RPMI7951 (cell line): ENCODE data around the gene ADIPOQ. TPM values are rescaled to one million over a fixed set of nuclear protein-coding genes. Genes with fewer than 3 reads are reported as not detected.
"Not testable (repeated sequence)": the region's sequence is repeated elsewhere in the genome, so short reads cannot be mapped to it uniquely, and the experiment has no call there.

Experiments
- DNase-seq: peaks from one replicate; pipeline ENCODE4 v3.0.0-alpha.2; 2012; ENCODE audit warnings: low read depth
- total RNA-seq: library from RNA; depleted of rRNA; stranded (reverse); fragments of >200 nt; shearing (Covaris generic); gene quantifications from 2 replicates; pipeline ENCODE4 v1.2.3, GENCODE V29; 2014

Gene ADIPOQ
- total RNA-seq, 1 experiment from 2014 or later: not detected

GRCh38 chr3:186870421-186871201, 28.1 kb downstream of the ADIPOQ start:
- no peak for DNase-seq

- no peak for DNase-seq
These were observed 29.0 kb downstream of the ADIPOQ start for GRCh38 chr3:186871403-186871924.

- DNase-seq: not testable (repeated sequence)
These were observed 31.3 kb downstream of the ADIPOQ start for GRCh38 chr3:186873796-186874195.

GRCh38 chr3:186874216-186874615, 31.7 kb downstream of the ADIPOQ start:
- DNase-seq: not testable (repeated sequence)

- DNase-seq: not testable (repeated sequence)
These were observed 32.3 kb downstream of the ADIPOQ start for GRCh38 chr3:186874841-186875240.

GRCh38 chr3:186875708-186876107, 33.2 kb downstream of the ADIPOQ start:
- DNase-seq: no peak

GRCh38 chr3:186879781-186880180, 37.3 kb downstream of the ADIPOQ start:
- no peak for DNase-seq

- DNase-seq: no peak
These were observed 37.9 kb downstream of the ADIPOQ start for GRCh38 chr3:186880406-186880805.

- DNase-seq: no peak
These were observed 39.6 kb downstream of the ADIPOQ start for GRCh38 chr3:186882150-186882524.

- DNase-seq: peak; percentile 87
These were observed 40.6 kb downstream of the ADIPOQ start for GRCh38 chr3:186882881-186883685.

- no peak for DNase-seq
These were observed 41.2 kb downstream of the ADIPOQ start for GRCh38 chr3:186883686-186884058.

- not testable (repeated sequence) for DNase-seq
These were observed 42.4 kb downstream of the ADIPOQ start for GRCh38 chr3:186884868-186885267.

- DNase-seq: no peak
These were observed 43.9 kb downstream of the ADIPOQ start for GRCh38 chr3:186886202-186886981.

- not testable (repeated sequence) for DNase-seq
These were observed 45.0 kb downstream of the ADIPOQ start for GRCh38 chr3:186887507-186887938.

- no peak for DNase-seq
These were observed 46.1 kb downstream of the ADIPOQ start for GRCh38 chr3:186888569-186888968.

- DNase-seq: not testable (repeated sequence)
These were observed 47.2 kb downstream of the ADIPOQ start for GRCh38 chr3:186889698-186890097.

GRCh38 chr3:186890911-186891310, 48.4 kb downstream of the ADIPOQ start:
- no peak for DNase-seq

GRCh38 chr3:186893071-186893470, 50.6 kb downstream of the ADIPOQ start:
- not testable (repeated sequence) for DNase-seq

- no peak for DNase-seq
These were observed 52.9 kb downstream of the ADIPOQ start for GRCh38 chr3:186895406-186895805.

- no peak for DNase-seq
These were observed 53.5 kb downstream of the ADIPOQ start for GRCh38 chr3:186896006-186896405.

- no peak for DNase-seq
These were observed 54.4 kb downstream of the ADIPOQ start for GRCh38 chr3:186896875-186897274.
